H1 (cell line): Measurements from ENCODE around the gene SGO2. TPM values are rescaled to one million over a fixed set of nuclear protein-coding genes. Genes with fewer than 3 reads are reported as not detected.

Experiments
- CTCF ChIA-PET: fragments of 300-600 bp; sonication (Branson Sonifier 250); formaldehyde crosslinking; loops from one replicate; lab custom pipeline; 2021; ENCODE audit not compliant: partially characterized antibody; lab: Charles Lee
- POLR2A ChIA-PET: fragments of 300-600 bp; sonication (Branson Sonifier 250); formaldehyde crosslinking; loops from one replicate; lab custom pipeline; 2021; ENCODE audit warnings: inconsistent platforms; ENCODE audit not compliant: partially characterized antibody; lab: Charles Lee
- DNase-seq, 2 experiments: peaks; one replicate each; pipeline versions ENCODE4 v3.0.0 to v3.0.0-alpha.2; 2010 to 2022; ENCODE audit warnings: low spot score in 2 of 2, low read depth in 1 of 2, mixed read lengths in 1 of 2
- FAIRE-seq: peaks from 2 replicates; lab custom pipeline; 2011; peaks lifted over from hg19 to GRCh38; lab: Jason Lieb, UNC
- H2AFZ ChIP-seq: 2 replicates; pipeline ENCODE4 v1.8.1; 2012; ENCODE audit warnings: low read length, inconsistent platforms
- H2AK5ac ChIP-seq: 2 replicates; pipeline ENCODE4 v1.6.1; 2013; ENCODE audit warnings: low read depth, low read length
- H2BK120ac ChIP-seq: replicated peaks from 2 replicates; pipeline ENCODE3; 2013; ENCODE audit warnings: low read depth, low read length, inconsistent platforms
- H2BK12ac ChIP-seq: 2 replicates; pipeline ENCODE4 v1.6.1; 2013; ENCODE audit warnings: low read depth, low read length
- H2BK15ac ChIP-seq: 2 replicates; pipeline ENCODE4 v1.6.1; 2013; ENCODE audit warnings: low read length
- H2BK20ac ChIP-seq: 2 replicates; pipeline ENCODE4 v1.6.1; 2013; ENCODE audit warnings: low read length
- H2BK5ac ChIP-seq: 2 replicates; pipeline ENCODE4 v1.6.1; 2013; ENCODE audit warnings: low read depth, low read length
- H3K14ac ChIP-seq: 2 replicates; pipeline ENCODE4 v1.6.1; 2013; ENCODE audit warnings: inconsistent platforms; ENCODE audit not compliant: insufficient read length
- H3K18ac ChIP-seq: 2 replicates; pipeline ENCODE4 v1.6.1; 2013; ENCODE audit warnings: low read length; ENCODE audit errors: extremely low read depth
- H3K23ac ChIP-seq: 2 replicates; pipeline ENCODE4 v1.6.1; 2013; ENCODE audit warnings: inconsistent platforms; ENCODE audit not compliant: insufficient read length
- H3K23me2 ChIP-seq: 2 replicates; pipeline ENCODE4 v1.6.1; 2013; ENCODE audit warnings: low read depth, low read length
- H3K27ac ChIP-seq: 2 replicates; pipeline ENCODE4 v1.6.1; 2011; ENCODE audit warnings: low read depth, low read length, inconsistent platforms
- H3K27me3 ChIP-seq, 4 experiments: replicated peaks in 1 of 4; 1 replicate in 1 of 4; 2 replicates in 3 of 4; pipeline versions ENCODE4 v1.6.1 to v1.8.1; 2011 to 2013; ENCODE audit warnings: low read length in 3 of 4, mild to moderate bottlenecking in 3 of 4, inconsistent platforms in 2 of 4, mixed read lengths in 2 of 4, moderate library complexity in 1 of 4; ENCODE audit not compliant: control insufficient read depth in 3 of 4, insufficient read depth in 3 of 4; ENCODE audit errors: extremely low read depth in 1 of 4
- H3K36me3 ChIP-seq, 4 experiments: 2 replicates each; pipeline versions ENCODE4 v1.6.1 to v1.8.1; 2011 to 2013; ENCODE audit warnings: mild to moderate bottlenecking in 4 of 4, low read length in 3 of 4, moderate library complexity in 2 of 4, control low read depth in 1 of 4, inconsistent platforms in 1 of 4; ENCODE audit not compliant: insufficient read depth in 4 of 4, control insufficient read depth in 2 of 4
- H3K4ac ChIP-seq: replicated peaks from 2 replicates; pipeline ENCODE3; 2013; ENCODE audit warnings: low read length, low read depth, mixed read lengths, inconsistent platforms; ENCODE audit not compliant: insufficient read length
- H3K4me1 ChIP-seq, 4 experiments: replicated peaks in 1 of 4; 1 replicate in 1 of 4; 2 replicates in 3 of 4; pipeline versions ENCODE4 v1.6.1 to v1.8.1; 2011 to 2013; ENCODE audit warnings: low read length in 3 of 4, inconsistent platforms in 2 of 4, mixed read lengths in 1 of 4; ENCODE audit not compliant: insufficient read depth in 4 of 4, control insufficient read depth in 3 of 4
- H3K4me2 ChIP-seq, 2 experiments: 2 replicates each; pipeline versions ENCODE4 v1.6.1 to v1.8.1; 2011 to 2013; ENCODE audit warnings: low read depth in 2 of 2, low read length in 2 of 2, control low read depth in 1 of 2, inconsistent platforms in 1 of 2, mild to moderate bottlenecking in 1 of 2; ENCODE audit not compliant: insufficient read depth in 1 of 2
- H3K4me3 ChIP-seq, 4 experiments: fragments of 200-600, 300-600 bp in 1 of 4; sonication (generic), shearing (Covaris generic), sonication (Bioruptor Twin) in 1 of 4; 2 replicates each; pipeline versions ENCODE4 v1.5.1 to v1.8.1; 2011 to 2016; ENCODE audit warnings: low read length in 4 of 4, low read depth in 3 of 4, control low read depth in 2 of 4, inconsistent platforms in 2 of 4, mild to moderate bottlenecking in 2 of 4, mixed read lengths in 1 of 4, moderate library complexity in 1 of 4; ENCODE audit not compliant: insufficient read depth in 2 of 4; ENCODE audit errors: extremely low read depth in 1 of 4
- H3K56ac ChIP-seq: replicated peaks from 2 replicates; pipeline ENCODE3; 2013; ENCODE audit warnings: low read depth, mild to moderate bottlenecking, mixed read lengths, low read length, inconsistent platforms; ENCODE audit not compliant: insufficient read length
- H3K79me1 ChIP-seq: 2 replicates; pipeline ENCODE4 v1.6.1; 2013; ENCODE audit warnings: low read depth, low read length, control low read depth
- H3K79me2 ChIP-seq, 2 experiments: 2 replicates each; pipeline versions ENCODE4 v1.6.1 to v1.8.1; 2012 to 2013; ENCODE audit warnings: low read length in 2 of 2, mild to moderate bottlenecking in 2 of 2, inconsistent platforms in 1 of 2; ENCODE audit not compliant: insufficient read depth in 2 of 2, control insufficient read depth in 1 of 2
- H3K9ac ChIP-seq, 4 experiments: replicated peaks in 1 of 4; 1 replicate in 1 of 4; 2 replicates in 3 of 4; pipeline versions ENCODE4 v1.6.1 to v1.8.1; 2011 to 2013; ENCODE audit warnings: low read depth in 3 of 4, low read length in 3 of 4, control low read depth in 2 of 4, mild to moderate bottlenecking in 2 of 4, moderate library complexity in 2 of 4, inconsistent platforms in 1 of 4; ENCODE audit errors: extremely low read depth in 1 of 4
- H3K9me3 ChIP-seq, 2 experiments: 2 replicates each; pipeline versions ENCODE4 v1.6.1 to v1.8.1; 2012 to 2013; ENCODE audit warnings: mild to moderate bottlenecking in 2 of 2, moderate library complexity in 2 of 2, control low read depth in 1 of 2, inconsistent platforms in 1 of 2, low read depth in 1 of 2, low read length in 1 of 2, mixed read lengths in 1 of 2; ENCODE audit not compliant: insufficient read depth in 2 of 2
- H4K20me1 ChIP-seq, 2 experiments: replicated peaks in 1 of 2; 2 replicates each; pipeline versions ENCODE3 to v1.8.1; 2011 to 2013; ENCODE audit warnings: inconsistent platforms in 2 of 2, low read length in 2 of 2, mild to moderate bottlenecking in 1 of 2; ENCODE audit not compliant: insufficient read depth in 2 of 2, control insufficient read depth in 1 of 2
- H4K5ac ChIP-seq: 2 replicates; pipeline ENCODE4 v1.6.1; 2013; ENCODE audit warnings: low read length, low read depth, mixed read lengths, inconsistent platforms; ENCODE audit not compliant: insufficient read length
- H4K8ac ChIP-seq: 2 replicates; pipeline ENCODE4 v1.8.0; 2013; ENCODE audit warnings: mild to moderate bottlenecking, moderate library complexity, low read length, inconsistent platforms; ENCODE audit not compliant: insufficient read depth; ENCODE audit errors: extremely low read depth
- H4K91ac ChIP-seq: replicated peaks from 2 replicates; pipeline ENCODE3; 2013; ENCODE audit warnings: low read length, mixed read lengths, inconsistent platforms; ENCODE audit not compliant: insufficient read length
- CHD2 ChIP-seq: IDR thresholded peaks from 2 replicates; pipeline ENCODE4 v1.6.1; 2012; ENCODE audit warnings: low read length, improper control_type of control experiment
- CREB1 ChIP-seq: IDR thresholded peaks from 2 replicates; pipeline ENCODE4 v1.6.1; 2012; ENCODE audit warnings: inconsistent platforms
- GABPA ChIP-seq: IDR thresholded peaks from 2 replicates; pipeline ENCODE4 v1.6.1; 2011; ENCODE audit warnings: mild to moderate bottlenecking, low read length, moderate library complexity, borderline replicate concordance; ENCODE audit not compliant: insufficient read depth
- HDAC2 ChIP-seq, 2 experiments: fragments of 300-600 bp in 1 of 2; sonication (generic) in 1 of 2; IDR thresholded peaks; 2 replicates each; pipeline ENCODE4 v1.6.1; 2011 to 2012; ENCODE audit warnings: low read depth in 2 of 2, low read length in 2 of 2, mild to moderate bottlenecking in 2 of 2, moderate library complexity in 2 of 2, borderline replicate concordance in 1 of 2, inconsistent platforms in 1 of 2
- RFX5 ChIP-seq: IDR thresholded peaks from 2 replicates; pipeline ENCODE4 v1.6.1; 2011; ENCODE audit warnings: low read depth, low read length, improper control_type of control experiment, borderline replicate concordance
- WGBS, 2 experiments: shearing (Covaris generic) in 1 of 2; methylation state at CpG; one replicate each; pipeline versions ENCODE4 v1.1.6 to v1.1.7; 2013 to 2015; ENCODE audit warnings: low lambda C conversion rate in 2 of 2, mixed read lengths in 2 of 2, inconsistent platforms in 1 of 2, low coverage in 1 of 2, missing lambda C conversion rate in 1 of 2; ENCODE audit not compliant: insufficient replicate concordance in 2 of 2, insufficient coverage in 1 of 2, insufficient read length in 1 of 2; ENCODE audit errors: extremely low coverage in 1 of 2, missing lambda C conversion rate in 1 of 2; 5-methylcytosine and 5-hydroxymethylcytosine counted together
- polyA plus RNA-seq, 7 experiments: library from polyadenylated mRNA; depleted of rRNA in 3 of 7; stranded (reverse) in 5 of 7; unstranded in 2 of 7; fragments of >200 nt in 5 of 7; fragments of 200-250 nt in 2 of 7; gene quantifications; 1 replicate in 5 of 7; 2 replicates in 1 of 7; 4 replicates in 1 of 7; pipeline versions ENCODE4 v1.2.1 to v1.2.3, GENCODE V29; 2011 to 2013; ENCODE audit warnings: missing spikeins in 2 of 7, mixed read lengths in 2 of 7
- total RNA-seq: library from RNA; stranded (reverse); fragmentation: NEBNext Ultra II Directional; extraction: Animal tissue kit (Norgen Biotek cat#: 25700); gene quantifications from 2 replicates; pipeline ENCODE4 v1.2.1, GENCODE V29; 2021

SGO2 gene
- total and polyA plus RNA-seq, 2 of the 8 experiments (the other 6 are each of a cell fraction or from before 2014, with no cell fraction given): 2.4 to 33.2 TPM

GRCh38 chr2:200602584-200602983 lies 76.6 kb downstream of the SGO2 start:
- Histone ChIP-seq H3K4me2 (no peak overlapping the region), H3K4ac (no peak overlapping the region), H2AFZ (no peak overlapping the region), H4K8ac (no peak overlapping the region), H2BK12ac (no peak overlapping the region), H3K23ac (no peak overlapping the region), H2BK15ac (no peak overlapping the region), H3K4me3 (no peak overlapping the region), H3K9me3 (no peaks in the 10 kb centered on the region), H4K5ac (no peak overlapping the region), H3K14ac (no peak overlapping the region), H3K18ac (no peak overlapping the region), H3K4me1 (no peaks in the 10 kb centered on the region), H3K23me2 (no peaks in the 10 kb centered on the region), H3K27me3 (no peaks in the 10 kb centered on the region), H3K27ac (no peak overlapping the region), H4K20me1 (no peaks in the 10 kb centered on the region), H3K9ac (no peak overlapping the region), H2BK5ac (no peak overlapping the region), H2BK20ac (no peak overlapping the region), H4K91ac (no peak overlapping the region), H3K36me3 (no peaks in the 10 kb centered on the region), H3K79me1 (no peaks in the 10 kb centered on the region), H2BK120ac (no peak overlapping the region), H2AK5ac (no peak overlapping the region), H3K79me2 (no peaks in the 10 kb centered on the region), H3K56ac (no peak overlapping the region)
- POLR2A ChIA-PET: interaction anchor here (1.5 kb wide), 1 partner anchor 16 kb away, joined by 3 read pairs; no protein-coding TSS in a partner anchor
- 93% methylated on average over 4 of the region's 4 CpGs; no CpG with 5 or more reads in 1 of the 2 experiments for WGBS, 2 experiments
- CTCF ChIA-PET: interaction anchor here (0.6 to 2.4 kb wide), 9 partner anchors 12 to 618 kb away, joined by 3 to 8 read pairs (median 3); partner anchors contain the start of gene AOX1
- no peak for FAIRE-seq
- DNase-seq: no peak
- no peak for TF ChIP-seq GABPA
- TF ChIP-seq CREB1: no peak
- no peak for TF ChIP-seq HDAC2 (IDR thresholded peaks at IDR 0.05; ENCODE audit: borderline replicate concordance in 1 of 2, low read depth in 2 of 2, low read length in 2 of 2)
- no peak for TF ChIP-seq RFX5
- TF ChIP-seq CHD2: no peak
